Natural killer cell (primary cell): ENCODE measurements around the gene FRYL. TPM values are rescaled to one million over a fixed set of nuclear protein-coding genes. Genes with fewer than 3 reads are reported as not detected.

Experiments used
- ATAC-seq, 3 donors: fragments of 150-1000 bp in 2 of 3; fragments of 200-7000 bp in 1 of 3; cut with Tn5 transposase; 1 replicate in 1 of 3; 2 replicates in 2 of 3; pipeline ENCODE4 v1.10.0; 2021; ENCODE audit warnings: mild to moderate bottlenecking in 2 of 3, moderate library complexity in 2 of 3
- DNase-seq, 2 donors: peaks; one replicate each; pipeline versions ENCODE4 v3.0.0 to v3.0.0-alpha.2; 2013 to 2021; ENCODE audit warnings: mixed read lengths in 1 of 2
- H3K27ac ChIP-seq: one replicate; pipeline ENCODE4 v1.5.1; 2013; ENCODE audit warnings: mild to moderate bottlenecking, low read length
- H3K27me3 ChIP-seq: one replicate; pipeline ENCODE4 v1.6.1; 2013; ENCODE audit warnings: low read length; ENCODE audit not compliant: control insufficient read depth, insufficient read depth
- H3K36me3 ChIP-seq: one replicate; pipeline ENCODE4 v1.6.1; 2013; ENCODE audit warnings: low read length; ENCODE audit not compliant: control insufficient read depth, insufficient read depth
- H3K4me1 ChIP-seq: one replicate; pipeline ENCODE4 v1.6.1; 2013; ENCODE audit warnings: low read length; ENCODE audit not compliant: control insufficient read depth, insufficient read depth
- H3K4me3 ChIP-seq: one replicate; pipeline ENCODE4 v1.5.1; 2013; ENCODE audit warnings: low read length
- H3K9me3 ChIP-seq: one replicate; pipeline ENCODE4 v1.6.1; 2013; ENCODE audit warnings: low read length; ENCODE audit not compliant: control insufficient read depth, insufficient read depth
- H3K27ac Mint-ChIP-seq, 2 donors: one replicate each; pipeline ENCODE4 v1.8.0; 2022; ENCODE audit warnings: mild to moderate bottlenecking in 2 of 2, mixed read lengths in 2 of 2, moderate library complexity in 1 of 2
- H3K27me3 Mint-ChIP-seq, 2 donors: one replicate each; pipeline ENCODE4 v1.8.0; 2022; ENCODE audit warnings: low read depth in 2 of 2, mixed read lengths in 2 of 2
- H3K36me3 Mint-ChIP-seq: one replicate; pipeline ENCODE4 v1.8.0; 2022; ENCODE audit warnings: mixed read lengths
- H3K4me1 Mint-ChIP-seq, 2 donors: one replicate each; pipeline ENCODE4 v1.8.0; 2022; ENCODE audit warnings: mixed read lengths in 2 of 2
- H3K4me3 Mint-ChIP-seq: one replicate; pipeline ENCODE4 v1.8.0; 2022; ENCODE audit warnings: mild to moderate bottlenecking, moderate library complexity, mixed read lengths
- H3K9me3 Mint-ChIP-seq, 2 donors: one replicate each; pipeline ENCODE4 v1.8.0; 2022; ENCODE audit warnings: mixed read lengths in 2 of 2
- CTCF ChIP-seq: fragments of 200-600 bp; IDR thresholded peaks from one replicate; pipeline ENCODE4 v1.8.0; 2022; ENCODE audit warnings: antibody characterized with exemption
- WGBS: methylation state at CpG from one replicate; pipeline ENCODE4 v1.1.7; 2013; ENCODE audit warnings: missing lambda C conversion rate; ENCODE audit not compliant: insufficient coverage; 5-methylcytosine and 5-hydroxymethylcytosine counted together
- intact Hi-C: fragments of 100-400 bp; cut with micrococcal nuclease; formaldehyde crosslinking; loops from one replicate; pipeline ENCODE4 v1.14.2; 2022
- total RNA-seq, 4 donors: library from RNA; stranded (reverse); fragments of 120-200 nt in 1 of 4; gene quantifications; one replicate each; pipeline versions ENCODE4 v1.2.3 to v1.2.4, GENCODE V29; 2013 to 2022

The FRYL gene
- total RNA-seq, 3 donors from 2014 or later (not counting 1 experiment from before 2014, with no cell fraction given), result 143 to 181 (median 146) TPM

GRCh38 chr4:48660347-48660746, 119.7 kb downstream of the FRYL start:
- DNase-seq (no peak), ATAC-seq (no peak)
- no peak for TF ChIP-seq CTCF
- intact Hi-C loops, result no loop called here
- no peaks in the 10 kb centered on the region for H3K9me3 ChIP-seq
- H3K36me3 ChIP-seq, result no peaks in the 10 kb centered on the region
- no peaks in the 10 kb centered on the region for H3K27me3 Mint-ChIP-seq
- no peaks in the 10 kb centered on the region for H3K4me1 ChIP-seq
- no peaks in the 10 kb centered on the region for H3K36me3 Mint-ChIP-seq
- no peaks in the 10 kb centered on the region for H3K27me3 ChIP-seq
- H3K4me3 Mint-ChIP-seq, result no peak overlapping the region
- H3K9me3 Mint-ChIP-seq, result no peaks in the 10 kb centered on the region
- H3K27ac Mint-ChIP-seq, result peak overlapping the region; percentile 21 to 47
- H3K4me1 Mint-ChIP-seq, result peaks cover 37 to 40% of the 10 kb centered on the region in 2 donors
- H3K27ac ChIP-seq, result no peak overlapping the region
- no peak overlapping the region for H3K4me3 ChIP-seq

- Histone ChIP-seq H3K9me3 (no peaks in the 10 kb centered on the region), H3K36me3 (no peaks in the 10 kb centered on the region), H3K27me3 (no peaks in the 10 kb centered on the region), H3K4me1 (no peaks in the 10 kb centered on the region), H3K27ac (no peak overlapping the region), H3K4me3 (no peak overlapping the region)
- DNase-seq (no peak), ATAC-seq (peak; percentile 15 to 32 (median 27))
- Mint-ChIP-seq H3K36me3 (no peaks in the 10 kb centered on the region), H3K27ac (peak overlapping the region; percentile 56 to 74), H3K4me1 (peaks cover 46 to 52% of the 10 kb centered on the region in 2 donors), H3K27me3 (no peaks in the 10 kb centered on the region), H3K9me3 (no peaks in the 10 kb centered on the region), H3K4me3 (peak overlapping the region; percentile 25)
- intact Hi-C loops, result no loop called here
- WGBS, result no CpG with 5 or more reads among the region's 4 CpGs
- TF ChIP-seq CTCF, result no peak
These were observed 125.9 kb downstream of the FRYL start for GRCh38 chr4:48654015-48654664.

GRCh38 chr4:48653217-48654014, 126.7 kb downstream of the FRYL start:
- Histone ChIP-seq H3K27me3 (no peaks in the 10 kb centered on the region), H3K27ac (no peak overlapping the region), H3K9me3 (no peaks in the 10 kb centered on the region), H3K4me3 (no peak overlapping the region), H3K4me1 (no peaks in the 10 kb centered on the region), H3K36me3 (no peaks in the 10 kb centered on the region)
- Mint-ChIP-seq H3K9me3 (no peaks in the 10 kb centered on the region), H3K4me1 (peaks cover 47 to 50% of the 10 kb centered on the region in 2 donors), H3K27me3 (no peaks in the 10 kb centered on the region), H3K36me3 (no peaks in the 10 kb centered on the region), H3K4me3 (no peak overlapping the region), H3K27ac (peak overlapping the region; percentile 56 to 74)
- ATAC-seq (peak in 2 of 3 donors; percentile 44 to 46), DNase-seq (peak in 1 of 2 donors; percentile 35)
- intact Hi-C loops, result no loop called here
- WGBS, result 67% methylated on average over 8 of the region's 8 CpGs
- no peak for TF ChIP-seq CTCF
